HepG2 (cell line): ENCODE measurements around the gene MSANTD2.

Source experiments
- CTCF ChIP-seq: sonication (generic); formaldehyde crosslinking; IDR thresholded peaks from 2 replicates; pipeline ENCODE4 v1.5.0; 2020; ENCODE audit warnings: mild to moderate bottlenecking, missing genetic modification reagents, moderate library complexity
- EZH2 ChIP-seq: conservative IDR thresholded peaks from 2 replicates; pipeline ENCODE4 v1.6.1; 2012; ENCODE audit warnings: mild to moderate bottlenecking, low read depth, low read length, moderate library complexity
- IRF1 ChIP-seq: sonication (generic); formaldehyde crosslinking; IDR thresholded peaks from 2 replicates; pipeline ENCODE4 v1.4.0; 2020; ENCODE audit warnings: low read depth, mild to moderate bottlenecking, missing genetic modification reagents
- KDM4B ChIP-seq: sonication (generic); formaldehyde crosslinking; IDR thresholded peaks from 2 replicates; pipeline ENCODE4 v1.4.0; 2020; ENCODE audit warnings: missing genetic modification reagents
- KLF16 ChIP-seq, 2 experiments: sonication (generic) in 1 of 2; formaldehyde crosslinking in 1 of 2; IDR thresholded peaks; 2 replicates each; pipeline versions ENCODE4 v1.6.1 to v1.8.0; 2016 to 2023; ENCODE audit warnings: missing genetic modification reagents in 2 of 2, missing compliant biosample characterization in 1 of 2
- NR3C1 ChIP-seq: sonication (generic); formaldehyde crosslinking; IDR thresholded peaks from 2 replicates; pipeline ENCODE4 v1.4.0; 2020; ENCODE audit warnings: missing genetic modification reagents
- PRMT3 ChIP-seq: sonication (generic); formaldehyde crosslinking; IDR thresholded peaks from 2 replicates; pipeline ENCODE4 v1.8.1; 2022; ENCODE audit warnings: low read depth, mild to moderate bottlenecking, moderate library complexity, missing genetic modification reagents, borderline replicate concordance
- RBFOX2 ChIP-seq: fragments of 200-400 bp; formaldehyde crosslinking; IDR thresholded peaks from 2 replicates; pipeline ENCODE4 v1.6.1; 2017; ENCODE audit warnings: low read depth, mild to moderate bottlenecking, low read length
- RFX1 ChIP-seq: fragments of 450-650 bp; IDR thresholded peaks from 2 replicates; pipeline ENCODE4 v1.6.1; 2017
- RORA ChIP-seq: sonication (generic); formaldehyde crosslinking; IDR thresholded peaks from 2 replicates; pipeline ENCODE4 v1.5.0; 2020; ENCODE audit warnings: mild to moderate bottlenecking, missing genetic modification reagents, moderate library complexity
- SIN3A ChIP-seq: IDR thresholded peaks from 2 replicates; pipeline ENCODE4 v1.6.1; 2011; ENCODE audit warnings: low read depth, mild to moderate bottlenecking, control low read depth, low read length, borderline replicate concordance
- ZNF24 ChIP-seq: fragments of 450-650 bp; IDR thresholded peaks from 2 replicates; pipeline ENCODE4 v1.6.1; 2017; ENCODE audit warnings: antibody characterized with exemption, mild to moderate bottlenecking
- ZNF292 ChIP-seq: sonication (generic); formaldehyde crosslinking; IDR thresholded peaks from 2 replicates; pipeline ENCODE4 v1.8.1; 2022; ENCODE audit warnings: mild to moderate bottlenecking, low read depth, missing genetic modification reagents, borderline replicate concordance
- ZNF510 ChIP-seq: sonication (generic); formaldehyde crosslinking; IDR thresholded peaks from 2 replicates; pipeline ENCODE4 v1.4.0; 2020; ENCODE audit warnings: low read depth, mild to moderate bottlenecking, missing genetic modification reagents

GRCh38 chr11:124788521-124788920, 11.7 kb downstream of the MSANTD2 start:
- no peak for TF ChIP-seq ZNF510 (CRISPR knock-in tag)
- no peak for TF ChIP-seq CTCF (CRISPR knock-in tag)
- no peak for TF ChIP-seq RORA (CRISPR knock-in tag)
- TF ChIP-seq KDM4B (CRISPR knock-in tag), result no peak
- TF ChIP-seq RBFOX2, result no peak
- TF ChIP-seq ZNF24, result no peak
- TF ChIP-seq IRF1 (CRISPR knock-in tag), result no peak
- no peak for TF ChIP-seq RFX1
- no peak for TF ChIP-seq SIN3A
- no peak for TF ChIP-seq NR3C1 (CRISPR knock-in tag)
- TF ChIP-seq ZNF292 (CRISPR knock-in tag), result no peak
- no peak for TF ChIP-seq EZH2
- TF ChIP-seq KLF16 (CRISPR knock-in tag; IDR thresholded peaks at IDR 0.05), result no peak
- TF ChIP-seq PRMT3 (CRISPR knock-in tag), result no peak
